Prostate gland (tissue), 2 donors: ENCODE measurements around the gene ATP1A3.

ENCODE experiments used
- POLR2A ChIP-seq: fragments of 450-650 bp; IDR thresholded peaks from one replicate; pipeline ENCODE4 v1.6.1; 2016; ENCODE audit warnings: antibody characterized with exemption, mild to moderate bottlenecking
- POLR2AphosphoS5 ChIP-seq: sonication (generic); formaldehyde crosslinking; IDR thresholded peaks from one replicate; pipeline ENCODE4 v1.6.1; 2017; ENCODE audit warnings: antibody characterized with exemption
- TF ChIP-seq, protein P1 (sequence below), 4 experiments: fragments of 200-600 bp in 2 of 4; fragments of 450-650 bp in 2 of 4; sonication (generic) in 2 of 4; IDR thresholded peaks; 1 replicate in 3 of 4; 2 replicates in 1 of 4; pipeline ENCODE4 v1.5.1; 2016 to 2019; ENCODE audit warnings: antibody characterized with exemption in 4 of 4, mild to moderate bottlenecking in 2 of 4, moderate library complexity in 2 of 4

- TF ChIP-seq POLR2A (no peak), POLR2AphosphoS5 (no peak)
- TF ChIP-seq, protein P1, sequence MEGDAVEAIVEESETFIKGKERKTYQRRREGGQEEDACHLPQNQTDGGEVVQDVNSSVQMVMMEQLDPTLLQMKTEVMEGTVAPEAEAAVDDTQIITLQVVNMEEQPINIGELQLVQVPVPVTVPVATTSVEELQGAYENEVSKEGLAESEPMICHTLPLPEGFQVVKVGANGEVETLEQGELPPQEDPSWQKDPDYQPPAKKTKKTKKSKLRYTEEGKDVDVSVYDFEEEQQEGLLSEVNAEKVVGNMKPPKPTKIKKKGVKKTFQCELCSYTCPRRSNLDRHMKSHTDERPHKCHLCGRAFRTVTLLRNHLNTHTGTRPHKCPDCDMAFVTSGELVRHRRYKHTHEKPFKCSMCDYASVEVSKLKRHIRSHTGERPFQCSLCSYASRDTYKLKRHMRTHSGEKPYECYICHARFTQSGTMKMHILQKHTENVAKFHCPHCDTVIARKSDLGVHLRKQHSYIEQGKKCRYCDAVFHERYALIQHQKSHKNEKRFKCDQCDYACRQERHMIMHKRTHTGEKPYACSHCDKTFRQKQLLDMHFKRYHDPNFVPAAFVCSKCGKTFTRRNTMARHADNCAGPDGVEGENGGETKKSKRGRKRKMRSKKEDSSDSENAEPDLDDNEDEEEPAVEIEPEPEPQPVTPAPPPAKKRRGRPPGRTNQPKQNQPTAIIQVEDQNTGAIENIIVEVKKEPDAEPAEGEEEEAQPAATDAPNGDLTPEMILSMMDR (IDR thresholded peaks at IDR 0.05), result no peak
Observed at GRCh38 chr19:41923045-41923788, 70.8 kb downstream of the ATP1A3 start.
